Upper lobe of left lung (tissue), 4 donors: Measurements from ENCODE around the gene KMT2E.
A peak's percentile ranks its signal among the peaks of the same experiment; 100 is the strongest.

Source experiments
- CTCF ChIP-seq, 6 experiments: fragments of 450-650 bp in 4 of 6; fragments of 200-600 bp in 2 of 6; sonication (generic) in 2 of 6; IDR thresholded peaks; one replicate each; pipeline ENCODE4 v1.5.1; 2016 to 2019; ENCODE audit warnings: antibody characterized with exemption in 6 of 6
- EP300 ChIP-seq, 4 donors: sonication (generic); formaldehyde crosslinking; IDR thresholded peaks; one replicate each; pipeline ENCODE4 v1.5.1; 2017; ENCODE audit warnings: antibody characterized with exemption in 4 of 4, control low read depth in 2 of 4
- POLR2A ChIP-seq, 4 donors: fragments of 450-650 bp; IDR thresholded peaks; one replicate each; pipeline ENCODE4 v1.5.1; 2016 to 2017; ENCODE audit warnings: antibody characterized with exemption in 4 of 4, mild to moderate bottlenecking in 2 of 4

- TF ChIP-seq EP300 (IDR thresholded peaks at IDR 0.05) (peak in 1 of 4 donors; percentile 16), CTCF (IDR thresholded peaks at IDR 0.05) (peak; percentile 53 to 84 (median 80)), POLR2A (IDR thresholded peaks at IDR 0.05) (peak; percentile 69 to 95 (median 93))
Measured at GRCh38 chr7:104983578-104984539, 30.1 kb upstream of the KMT2E start.
